Measurements from ENCODE around the gene RNF111.

- TF ChIP-seq POLR2A (IDR thresholded peaks at IDR 0.05), result no peak
- TF ChIP-seq CTCF (IDR thresholded peaks at IDR 0.05), result no peak
These were observed 4.7 kb downstream of the RNF111 start for GRCh38 chr15:58992181-58992580.

Measured in prostate gland (tissue), 2 donors.